ENCODE measurements around the gene EVI5.

DNA sequence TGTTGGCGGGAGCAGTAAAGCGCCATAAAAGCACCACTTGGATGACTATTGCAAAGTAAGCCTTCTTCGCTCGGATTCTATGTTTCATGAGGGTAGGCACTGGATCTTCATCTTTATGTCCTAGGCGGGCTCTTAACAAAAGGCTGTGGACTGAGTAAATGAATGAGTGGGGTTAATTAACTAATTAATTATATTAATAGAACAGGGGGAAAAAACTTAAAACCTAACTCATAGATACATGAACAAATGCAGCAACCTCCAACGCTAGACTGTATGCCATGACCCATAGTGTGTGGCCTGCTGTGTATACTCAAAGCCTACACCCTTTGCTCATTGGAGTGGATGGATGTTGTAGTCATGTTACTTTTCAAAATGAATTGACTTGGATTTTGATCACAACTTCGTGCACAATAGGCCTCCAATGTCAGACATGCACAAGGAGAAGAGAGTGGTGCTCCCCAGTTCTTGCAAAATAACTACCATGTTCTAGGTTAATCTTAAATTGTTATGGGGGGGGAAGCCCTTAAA lies 297.8 kb downstream of the EVI5 start:
- TF ChIP-seq, protein P1, sequence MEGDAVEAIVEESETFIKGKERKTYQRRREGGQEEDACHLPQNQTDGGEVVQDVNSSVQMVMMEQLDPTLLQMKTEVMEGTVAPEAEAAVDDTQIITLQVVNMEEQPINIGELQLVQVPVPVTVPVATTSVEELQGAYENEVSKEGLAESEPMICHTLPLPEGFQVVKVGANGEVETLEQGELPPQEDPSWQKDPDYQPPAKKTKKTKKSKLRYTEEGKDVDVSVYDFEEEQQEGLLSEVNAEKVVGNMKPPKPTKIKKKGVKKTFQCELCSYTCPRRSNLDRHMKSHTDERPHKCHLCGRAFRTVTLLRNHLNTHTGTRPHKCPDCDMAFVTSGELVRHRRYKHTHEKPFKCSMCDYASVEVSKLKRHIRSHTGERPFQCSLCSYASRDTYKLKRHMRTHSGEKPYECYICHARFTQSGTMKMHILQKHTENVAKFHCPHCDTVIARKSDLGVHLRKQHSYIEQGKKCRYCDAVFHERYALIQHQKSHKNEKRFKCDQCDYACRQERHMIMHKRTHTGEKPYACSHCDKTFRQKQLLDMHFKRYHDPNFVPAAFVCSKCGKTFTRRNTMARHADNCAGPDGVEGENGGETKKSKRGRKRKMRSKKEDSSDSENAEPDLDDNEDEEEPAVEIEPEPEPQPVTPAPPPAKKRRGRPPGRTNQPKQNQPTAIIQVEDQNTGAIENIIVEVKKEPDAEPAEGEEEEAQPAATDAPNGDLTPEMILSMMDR (IDR thresholded peaks at IDR 0.05; ENCODE audit: low read depth, low read length) = no peak; the same call in 1 of the 2 replicates
- TF ChIP-seq EZH2phosphoT487 (IDR thresholded peaks at IDR 0.05; ENCODE audit: low read depth) = no peak

All from OCI-LY3 (cell line).